ENCODE data around the gene ETV3L. TPM values are rescaled to one million over a fixed set of nuclear protein-coding genes. Genes with fewer than 3 reads are reported as not detected.
"Not testable (repeated sequence)": the region's sequence is repeated elsewhere in the genome, so short reads cannot be mapped to it uniquely, and the experiment has no call there.

The ETV3L gene
- total and polyA plus RNA-seq, 3 experiments from 2014 or later: not detected

- DNase-seq: no peak
- CTCF ChIA-PET: interaction anchor here (1.4 to 7.7 kb wide), 2 partner anchors 69 to 77 kb away, joined by 4 to 306 read pairs; no protein-coding TSS in a partner anchor
- Histone ChIP-seq H3K27me3 (ENCODE audit: insufficient read depth, low read length, poor library complexity, severe bottlenecking) (no peaks in the 10 kb centered on the region), H3K4me1 (ENCODE audit: insufficient read depth, low read length) (peaks cover 3% of the 10 kb centered on the region), H3K4me3 (ENCODE audit: low read length) (no peak overlapping the region), H3K36me3 (ENCODE audit: insufficient read depth, low read length) (no peaks in the 10 kb centered on the region), H3K9me3 (ENCODE audit: low read length) (no peaks in the 10 kb centered on the region), H3K27ac (ENCODE audit: low read depth, low read length) (no peak overlapping the region)
- POLR2A ChIA-PET: interaction anchor here (0.6 kb wide), 1 partner anchor 104 kb away, joined by 5 read pairs; no protein-coding TSS in a partner anchor
- H3K4me3 Mint-ChIP-seq: no peak overlapping the region
- H3K4me1 Mint-ChIP-seq: peaks cover 0 to 5% (median 4%) of the 10 kb centered on the region in 3 donors
- H3K9me3 Mint-ChIP-seq: no peaks in the 10 kb centered on the region
- H3K27ac Mint-ChIP-seq: no peak overlapping the region
- H3K36me3 Mint-ChIP-seq: no peaks in the 10 kb centered on the region
- H3K27me3 Mint-ChIP-seq: peaks cover 6 to 8% of the 10 kb centered on the region in 2 donors
Measured at GRCh38 chr1:157085421-157085820, 14.2 kb downstream of the ETV3L start.

- ChIA-PET CTCF (interaction anchor here (1.4 to 7.7 kb wide), 2 partner anchors 69 to 78 kb away, joined by 4 to 306 read pairs; no protein-coding TSS in a partner anchor), POLR2A (no interaction called here)
- peaks cover 3 to 7% of the 10 kb centered on the region in 2 donors for H3K27me3 Mint-ChIP-seq
Measured at GRCh38 chr1:157084720-157085119, 14.9 kb downstream of the ETV3L start.

GRCh38 chr1:157081707-157082106 lies 17.9 kb downstream of the ETV3L start:
- POLR2A ChIA-PET: no interaction called here
- H3K9me3 ChIP-seq (ENCODE audit: low read length): no peaks in the 10 kb centered on the region
- no peaks in the 10 kb centered on the region for H3K4me1 Mint-ChIP-seq
- no peak for DNase-seq
- H3K27me3 Mint-ChIP-seq: peaks cover 6 to 23% of the 10 kb centered on the region in 2 donors
- no peaks in the 10 kb centered on the region for H3K9me3 Mint-ChIP-seq
- no peak overlapping the region for H3K4me3 ChIP-seq (ENCODE audit: low read length)
- H3K27ac Mint-ChIP-seq: no peak overlapping the region
- no peaks in the 10 kb centered on the region for H3K36me3 ChIP-seq (ENCODE audit: insufficient read depth, low read length)
- CTCF ChIA-PET: interaction anchor here (0.8 to 1.8 kb wide), 2 partner anchors 8 to 75 kb away, joined by 5 to 7 read pairs; no protein-coding TSS in a partner anchor
- no peaks in the 10 kb centered on the region for H3K4me1 ChIP-seq (ENCODE audit: insufficient read depth, low read length)
- H3K27me3 ChIP-seq (ENCODE audit: insufficient read depth, low read length, poor library complexity, severe bottlenecking): no peaks in the 10 kb centered on the region
- no peak overlapping the region for H3K4me3 Mint-ChIP-seq
- no peak overlapping the region for H3K27ac ChIP-seq (ENCODE audit: low read depth, low read length)
- H3K36me3 Mint-ChIP-seq: no peaks in the 10 kb centered on the region

More at GRCh38 chr1:157084720-157085119, 14.9 kb downstream of the ETV3L start:
- Histone ChIP-seq H3K27me3 (ENCODE audit: insufficient read depth, low read length, poor library complexity, severe bottlenecking) (no peaks in the 10 kb centered on the region), H3K9me3 (ENCODE audit: low read length) (no peaks in the 10 kb centered on the region), H3K4me3 (ENCODE audit: low read length) (no peak overlapping the region), H3K27ac (ENCODE audit: low read depth, low read length) (no peak overlapping the region), H3K4me1 (ENCODE audit: insufficient read depth, low read length) (no peaks in the 10 kb centered on the region), H3K36me3 (ENCODE audit: insufficient read depth, low read length) (no peaks in the 10 kb centered on the region)
- Mint-ChIP-seq H3K4me3 (no peak overlapping the region), H3K4me1 (no peaks in the 10 kb centered on the region), H3K9me3 (no peaks in the 10 kb centered on the region), H3K36me3 (no peaks in the 10 kb centered on the region), H3K27ac (no peak overlapping the region)
- no peak for DNase-seq

- Histone ChIP-seq H3K4me3 (ENCODE audit: low read length) (no peak overlapping the region), H3K4me1 (ENCODE audit: insufficient read depth, low read length) (no peaks in the 10 kb centered on the region), H3K9me3 (ENCODE audit: low read length) (no peaks in the 10 kb centered on the region), H3K27ac (ENCODE audit: low read depth, low read length) (no peak overlapping the region), H3K36me3 (ENCODE audit: insufficient read depth, low read length) (no peaks in the 10 kb centered on the region), H3K27me3 (ENCODE audit: insufficient read depth, low read length, poor library complexity, severe bottlenecking) (no peaks in the 10 kb centered on the region)
- ChIA-PET CTCF (interaction anchor here (0.8 to 1.8 kb wide), 4 partner anchors 9 to 76 kb away, joined by 3 to 7 read pairs (median 5); no protein-coding TSS in a partner anchor), POLR2A (no interaction called here)
- H3K36me3 Mint-ChIP-seq: no peaks in the 10 kb centered on the region
- no peak overlapping the region for H3K27ac Mint-ChIP-seq
- H3K4me1 Mint-ChIP-seq: no peaks in the 10 kb centered on the region
- peaks cover 8 to 28% of the 10 kb centered on the region in 2 donors for H3K27me3 Mint-ChIP-seq
- no peak overlapping the region for H3K4me3 Mint-ChIP-seq
- DNase-seq: no peak
- H3K9me3 Mint-ChIP-seq: no peaks in the 10 kb centered on the region
Measured at GRCh38 chr1:157080714-157081113, 18.9 kb downstream of the ETV3L start.

- Histone ChIP-seq H3K36me3 (ENCODE audit: insufficient read depth, low read length) (no peaks in the 10 kb centered on the region), H3K4me1 (ENCODE audit: insufficient read depth, low read length) (no peaks in the 10 kb centered on the region), H3K27me3 (ENCODE audit: insufficient read depth, low read length, poor library complexity, severe bottlenecking) (no peaks in the 10 kb centered on the region), H3K9me3 (ENCODE audit: low read length) (no peaks in the 10 kb centered on the region), H3K27ac (ENCODE audit: low read depth, low read length) (no peak overlapping the region), H3K4me3 (ENCODE audit: low read length) (no peak overlapping the region)
- POLR2A ChIA-PET: no interaction called here
- H3K27ac Mint-ChIP-seq: no peak overlapping the region
- peaks cover 18 to 25% of the 10 kb centered on the region in 2 donors for H3K27me3 Mint-ChIP-seq
- H3K9me3 Mint-ChIP-seq: no peaks in the 10 kb centered on the region
- peaks cover 0 to 4% (median 0%) of the 10 kb centered on the region in 3 donors for H3K4me1 Mint-ChIP-seq
- H3K36me3 Mint-ChIP-seq: no peaks in the 10 kb centered on the region
- CTCF ChIA-PET: no interaction called here
- H3K4me3 Mint-ChIP-seq: no peak overlapping the region
- DNase-seq: no peak
Measured at GRCh38 chr1:157077394-157077793, 22.2 kb downstream of the ETV3L start.

- Mint-ChIP-seq H3K27ac (no peak overlapping the region), H3K36me3 (no peaks in the 10 kb centered on the region), H3K4me3 (no peak overlapping the region), H3K4me1 (peaks cover 0 to 4% (median 0%) of the 10 kb centered on the region in 3 donors), H3K9me3 (no peaks in the 10 kb centered on the region), H3K27me3 (peaks cover 17 to 20% of the 10 kb centered on the region in 2 donors)
- no peaks in the 10 kb centered on the region for H3K9me3 ChIP-seq (ENCODE audit: low read length)
- no peaks in the 10 kb centered on the region for H3K4me1 ChIP-seq (ENCODE audit: insufficient read depth, low read length)
- H3K27me3 ChIP-seq (ENCODE audit: insufficient read depth, low read length, poor library complexity, severe bottlenecking): no peaks in the 10 kb centered on the region
- ChIA-PET POLR2A (no interaction called here), CTCF (interaction anchor here (1.0 to 2.0 kb wide), 4 partner anchors 16 to 182 kb away, joined by 3 to 11 read pairs (median 4); no protein-coding TSS in a partner anchor)
- no peak overlapping the region for H3K27ac ChIP-seq (ENCODE audit: low read depth, low read length)
- no peak overlapping the region for H3K4me3 ChIP-seq (ENCODE audit: low read length)
- H3K36me3 ChIP-seq (ENCODE audit: insufficient read depth, low read length): no peaks in the 10 kb centered on the region
- DNase-seq: peak in 1 of 5 donors; percentile 19
Measured at GRCh38 chr1:157073944-157074685, 25.5 kb downstream of the ETV3L start.

GRCh38 chr1:157069601-157070000 lies 30.0 kb downstream of the ETV3L start:
- CTCF ChIA-PET: interaction anchor here (1.1 kb wide), 1 partner anchor 21 kb away, joined by 3 read pairs; no protein-coding TSS in a partner anchor

GRCh38 chr1:157059241-157059640 lies 40.4 kb downstream of the ETV3L start:
- CTCF ChIA-PET; DNase-seq; H3K27me3 ChIP-seq (ENCODE audit: insufficient read depth, low read length, poor library complexity, severe bottlenecking); H3K27ac Mint-ChIP-seq; POLR2A ChIA-PET; H3K4me1 ChIP-seq (ENCODE audit: insufficient read depth, low read length); H3K4me3 ChIP-seq (ENCODE audit: low read length); H3K36me3 ChIP-seq (ENCODE audit: insufficient read depth, low read length); H3K36me3 Mint-ChIP-seq; H3K4me1 Mint-ChIP-seq; H3K9me3 ChIP-seq (ENCODE audit: low read length); H3K4me3 Mint-ChIP-seq; H3K27ac ChIP-seq (ENCODE audit: low read depth, low read length): not testable (repeated sequence)
- H3K27me3 Mint-ChIP-seq: peaks cover 30 to 70% of the 10 kb centered on the region in 2 donors
- H3K9me3 Mint-ChIP-seq: peaks cover 4 to 16% (median 12%) of the 10 kb centered on the region in 5 donors

More at GRCh38 chr1:157069601-157070000, 30.0 kb downstream of the ETV3L start:
- H3K27me3 Mint-ChIP-seq: peaks cover 27 to 32% of the 10 kb centered on the region in 2 donors
- H3K4me3 Mint-ChIP-seq: no peak overlapping the region
- H3K27ac ChIP-seq (ENCODE audit: low read depth, low read length): no peak overlapping the region
- no peak overlapping the region for H3K27ac Mint-ChIP-seq
- H3K36me3 Mint-ChIP-seq: peaks cover 0 to 2% (median 0%) of the 10 kb centered on the region in 3 donors
- H3K4me1 Mint-ChIP-seq: peaks cover 0 to 4% (median 0%) of the 10 kb centered on the region in 3 donors
- H3K36me3 ChIP-seq (ENCODE audit: insufficient read depth, low read length): no peaks in the 10 kb centered on the region
- no peaks in the 10 kb centered on the region for H3K9me3 Mint-ChIP-seq
- no peak overlapping the region for H3K4me3 ChIP-seq (ENCODE audit: low read length)
- POLR2A ChIA-PET: no interaction called here
- no peak for DNase-seq
- H3K9me3 ChIP-seq (ENCODE audit: low read length): no peaks in the 10 kb centered on the region
- H3K4me1 ChIP-seq (ENCODE audit: insufficient read depth, low read length): no peaks in the 10 kb centered on the region
- H3K27me3 ChIP-seq (ENCODE audit: insufficient read depth, low read length, poor library complexity, severe bottlenecking): no peaks in the 10 kb centered on the region

All from CD8-positive, alpha-beta memory T cell (primary cell).